HuH-7 (cell line): ENCODE data around the gene EHMT2.
"Not testable (repeated sequence)": the region's sequence is repeated elsewhere in the genome, so short reads cannot be mapped to it uniquely, and the experiment has no call there.

Experiments used
- DNase-seq: peaks from one replicate; pipeline ENCODE4 v3.0.0; 2011; ENCODE audit warnings: low spot score

EHMT2 gene

GRCh38 chr6:31897612-31898382, at the start of gene EHMT2:
EHMT2 (minus strand) TSS chr6:31897698; CDS start chr6:31897677, 21 bp downstream.
- DNase-seq: peak; percentile 81

GRCh38 chr6:31947070-31947675, 49.7 kb upstream of the EHMT2 start:
- no peak for DNase-seq

- DNase-seq: no peak
These were observed 48.9 kb upstream of the EHMT2 start for GRCh38 chr6:31946370-31946885.

- DNase-seq: peak; percentile 87
These were observed 48.2 kb upstream of the EHMT2 start, which contains the start of gene CFB for GRCh38 chr6:31945507-31946369. CFB (plus strand) TSS chr6:31946095; CDS start chr6:31946222, 127 bp downstream.

GRCh38 chr6:31945154-31945506, 47.6 kb upstream of the EHMT2 start:
- no peak for DNase-seq

- no peak for DNase-seq
These were observed 46.2 kb upstream of the EHMT2 start for GRCh38 chr6:31943742-31944141.

GRCh38 chr6:31940256-31940664, 42.8 kb upstream of the EHMT2 start:
- DNase-seq: peak; percentile 56

GRCh38 chr6:31935823-31936222, 38.3 kb upstream of the EHMT2 start:
- no peak for DNase-seq

- no peak for DNase-seq
These were observed 37.5 kb upstream of the EHMT2 start for GRCh38 chr6:31935021-31935420.

- DNase-seq: no peak
These were observed 36.0 kb upstream of the EHMT2 start for GRCh38 chr6:31933537-31933936.

GRCh38 chr6:31932137-31932536, 34.6 kb upstream of the EHMT2 start:
- DNase-seq: not testable (repeated sequence)

- no peak for DNase-seq
These were observed 33.5 kb upstream of the EHMT2 start for GRCh38 chr6:31930962-31931361.

- DNase-seq: no peak
These were observed 31.1 kb upstream of the EHMT2 start for GRCh38 chr6:31928672-31928939.

GRCh38 chr6:31927863-31928671, 30.6 kb upstream of the EHMT2 start:
- no peak for DNase-seq

GRCh38 chr6:31927242-31927862, 29.9 kb upstream of the EHMT2 start, which contains the start of gene C2:
C2 (plus strand) TSS chr6:31927717; CDS start chr6:31927753, 36 bp downstream.
- DNase-seq: peak; percentile 28

GRCh38 chr6:31922942-31923341, 25.4 kb upstream of the EHMT2 start:
- DNase-seq: peak; percentile 29

- DNase-seq: no peak
These were observed 23.3 kb upstream of the EHMT2 start for GRCh38 chr6:31920811-31921210.

- no peak for DNase-seq
These were observed 22.3 kb upstream of the EHMT2 start for GRCh38 chr6:31919624-31920303.

GRCh38 chr6:31918069-31918720, 20.7 kb upstream of the EHMT2 start:
- no peak for DNase-seq

- DNase-seq: no peak
These were observed 18.3 kb upstream of the EHMT2 start for GRCh38 chr6:31915756-31916155.
